ENCODE data around the gene TMEM126B.
"Not testable (repeated sequence)": the region's sequence is repeated elsewhere in the genome, so short reads cannot be mapped to it uniquely, and the experiment has no call there.

The TMEM126B gene

DNA sequence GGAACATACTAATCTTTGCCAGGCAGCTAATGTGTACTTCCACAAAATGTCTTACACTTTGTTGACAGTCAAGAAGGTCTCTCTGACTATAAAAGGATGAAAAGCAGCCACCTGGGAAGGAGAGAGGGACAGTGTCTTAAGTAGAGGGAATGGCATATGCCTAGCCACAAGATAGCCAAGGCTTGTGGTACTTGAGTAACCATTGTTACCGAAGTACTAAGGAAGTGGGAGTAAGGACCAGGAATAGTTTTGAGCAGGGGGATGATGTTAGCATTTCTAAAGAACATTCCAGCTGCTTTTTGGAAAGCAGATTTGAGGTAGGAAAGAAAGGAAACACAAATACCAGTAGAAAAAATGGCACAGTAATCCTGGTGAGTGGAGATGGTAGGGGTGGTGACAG is 22.7 kb downstream of the TMEM126B start:
- DNase-seq, result no peak

DNA sequence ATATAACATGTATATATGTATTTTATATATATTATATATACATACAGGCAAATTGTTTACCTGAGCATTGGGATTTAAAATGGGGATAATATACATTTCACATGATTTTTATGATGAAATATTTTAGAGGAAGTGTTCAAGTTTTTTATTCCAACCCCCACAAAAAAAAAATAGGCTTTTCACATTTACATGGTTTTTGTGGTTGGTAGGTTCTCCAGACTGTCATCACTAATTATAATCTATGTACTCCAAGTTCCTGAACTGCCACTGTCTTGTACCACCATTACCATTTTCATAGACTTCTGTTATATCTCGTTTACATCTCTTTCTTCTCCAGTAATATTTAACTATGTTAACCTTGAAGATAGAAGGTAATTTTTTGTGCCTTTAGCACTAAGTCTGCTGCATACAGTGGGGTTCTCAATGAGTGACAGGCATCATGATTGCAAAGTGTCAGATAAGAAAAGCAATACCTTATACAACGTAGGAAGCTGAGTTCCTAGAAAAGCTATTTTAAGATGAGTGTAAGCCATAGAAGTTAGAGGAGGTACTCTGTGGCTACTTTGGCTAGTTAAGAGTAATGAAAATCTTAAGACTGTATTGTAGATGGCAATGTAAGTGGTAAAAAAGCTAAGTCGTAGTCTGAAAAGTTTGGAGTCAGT is 24.5 kb downstream of the TMEM126B start:
- DNase-seq, result no peak

DNA sequence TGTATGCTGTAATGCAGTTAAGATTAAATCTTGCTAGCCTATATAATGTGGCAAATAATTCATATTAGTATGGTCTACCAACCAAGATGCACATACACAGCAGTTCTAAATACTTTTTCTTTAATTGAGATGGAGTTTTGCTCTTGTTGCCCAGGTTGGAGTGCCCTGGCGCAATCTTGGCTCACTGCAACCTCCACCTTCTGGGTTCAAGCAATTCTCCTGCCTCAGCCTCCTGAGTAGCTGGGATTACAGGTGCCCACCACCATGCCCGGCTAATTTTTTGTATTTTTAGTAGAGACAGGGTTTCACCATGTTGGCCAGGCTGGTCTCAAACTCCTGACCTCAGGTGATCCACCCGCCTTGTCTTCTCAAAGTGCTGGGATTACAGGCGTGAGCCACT is 25.9 kb downstream of the TMEM126B start:
- not testable (repeated sequence) for DNase-seq

DNA sequence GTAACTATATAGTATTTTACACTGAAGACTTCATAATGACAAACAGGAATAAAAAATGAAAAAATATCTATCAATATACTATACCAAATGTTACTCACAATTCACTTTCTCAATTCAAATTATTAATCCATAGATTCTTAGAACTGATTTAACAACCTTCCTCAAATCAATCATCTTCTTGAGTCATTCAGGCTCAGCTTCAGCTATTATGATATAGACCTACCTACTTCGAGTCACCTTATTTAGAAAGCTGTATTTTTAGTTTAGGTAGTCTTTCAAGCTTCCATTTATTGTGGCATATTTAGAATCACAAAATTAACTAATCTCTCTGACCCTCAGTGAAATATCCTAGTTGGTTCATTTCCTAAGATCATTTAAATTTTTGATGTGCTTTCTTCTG is 28.4 kb downstream of the TMEM126B start:
- DNase-seq, result no peak

DNA sequence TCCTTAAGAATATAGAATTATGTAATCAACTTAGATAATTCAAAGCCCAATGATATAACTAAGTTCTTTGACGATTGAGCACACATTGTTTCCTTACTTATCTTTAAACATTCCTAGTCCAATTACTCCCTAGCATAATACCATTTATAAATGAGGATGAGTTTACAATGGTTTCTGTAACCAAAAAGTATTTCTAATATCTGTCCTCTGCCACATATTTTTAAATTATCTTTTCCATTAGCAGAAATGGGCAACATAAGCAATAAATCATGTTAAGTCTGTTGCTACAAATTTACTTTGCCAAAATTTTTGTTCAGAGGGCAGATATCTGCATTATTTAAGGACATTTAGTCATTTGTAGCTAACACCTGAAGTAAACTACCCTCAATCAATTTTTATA is 29.8 kb downstream of the TMEM126B start:
- no peak for DNase-seq

DNA sequence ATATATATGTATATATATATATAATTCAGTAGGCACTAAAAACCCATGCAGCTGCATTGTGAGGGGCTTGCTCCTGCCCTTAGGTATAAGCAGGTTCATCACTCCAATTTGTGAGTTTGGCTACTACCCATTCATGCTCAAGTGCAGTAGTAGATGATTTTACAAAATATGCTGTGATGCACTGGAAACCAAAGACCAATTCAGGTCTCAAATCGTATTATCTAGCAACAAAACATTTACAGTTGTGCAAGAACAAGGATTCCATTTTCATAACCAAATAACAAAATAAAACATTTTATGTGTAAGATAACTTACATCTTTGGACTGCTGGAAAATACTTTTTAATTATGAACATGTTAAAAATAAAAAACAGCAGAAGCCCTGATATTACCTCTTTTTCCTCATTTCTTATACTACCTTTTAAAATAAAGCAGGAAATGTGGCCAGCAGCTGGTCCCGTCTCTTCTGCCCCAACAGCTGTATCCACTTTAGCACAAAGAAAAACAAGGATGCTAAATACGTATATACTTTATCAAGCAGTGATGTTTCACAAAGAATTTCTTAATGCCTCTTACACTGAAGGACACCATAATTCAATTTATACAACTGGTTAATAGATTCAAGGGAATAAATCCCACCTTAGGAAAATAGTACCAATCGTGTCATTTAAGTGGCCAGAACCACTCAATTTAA is 33.7 kb downstream of the TMEM126B start:
- DNase-seq, result no peak

DNA sequence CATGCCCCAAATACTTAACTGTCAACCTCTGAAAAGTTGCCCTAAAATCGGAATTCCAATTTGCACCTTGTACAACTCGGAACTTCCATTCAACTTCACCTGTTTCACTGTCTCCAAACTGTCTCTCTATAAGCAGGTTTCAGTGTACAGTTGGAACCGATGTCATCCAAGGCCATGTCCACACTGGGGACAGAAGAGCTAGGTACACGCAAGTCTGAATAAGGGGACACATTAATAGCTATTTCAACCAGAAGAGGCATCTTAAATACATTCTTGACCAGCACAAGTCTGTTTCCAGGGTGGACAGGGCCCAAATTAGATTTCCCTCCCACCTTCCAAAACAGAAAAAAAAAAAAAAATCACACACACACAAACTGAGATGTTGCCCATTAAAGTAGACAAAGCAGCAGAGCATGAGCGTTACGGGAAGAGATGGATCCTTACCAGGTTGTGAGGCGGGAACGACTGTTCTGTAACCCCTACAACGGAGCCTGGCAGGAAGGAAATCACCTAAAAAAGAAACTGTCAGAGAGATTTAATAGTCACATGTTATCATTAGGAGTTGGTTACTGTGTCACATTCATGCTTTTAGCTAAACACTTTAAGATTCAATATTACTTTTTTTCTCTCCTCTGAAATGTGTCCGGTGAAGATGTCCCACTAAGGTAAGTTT is 34.8 kb downstream of the TMEM126B start:
- peak in 1 of 2 donors; percentile 18 for DNase-seq

DNA sequence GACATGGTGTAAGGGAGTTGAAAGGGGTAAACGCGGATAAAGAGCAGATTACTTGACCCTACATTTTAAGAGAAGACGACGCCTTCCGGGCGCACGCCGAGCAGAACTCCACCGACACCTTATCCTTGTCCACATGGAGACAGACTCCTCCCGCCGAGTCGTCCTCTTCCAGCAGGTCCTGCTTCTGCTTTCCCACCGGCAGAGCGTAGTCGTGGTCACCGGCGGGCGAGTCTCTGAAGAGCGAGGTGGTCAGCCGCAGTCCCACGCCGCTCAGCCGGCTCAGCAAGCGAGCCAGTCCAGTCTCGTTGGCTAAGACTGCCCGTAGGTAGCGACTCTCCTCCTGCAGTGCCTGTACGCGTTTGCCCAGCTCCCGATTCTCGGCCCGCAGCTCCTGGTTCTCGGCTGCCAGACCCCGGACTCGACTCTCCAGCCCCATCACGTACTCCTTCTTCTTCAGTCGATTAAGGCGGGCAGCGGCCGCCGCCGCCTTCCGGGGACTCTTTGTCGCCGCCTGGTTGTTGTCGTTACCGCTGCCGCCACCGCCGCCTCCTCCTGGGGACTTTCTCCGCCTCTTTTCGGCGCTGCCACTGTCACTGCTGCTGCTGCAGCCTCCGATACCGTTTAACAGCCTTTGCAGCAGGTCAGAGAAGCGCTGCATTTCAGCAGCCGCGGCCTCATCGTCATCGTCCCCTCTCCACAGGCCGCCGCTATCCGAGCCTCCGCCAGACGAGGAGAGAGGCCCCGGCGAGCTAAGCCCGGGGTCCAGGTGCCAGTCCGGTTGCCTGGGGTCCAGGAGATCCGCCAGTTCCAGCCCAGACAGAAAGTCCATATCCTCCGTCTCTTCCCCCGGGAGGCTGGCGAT is 35.6 kb downstream of the TMEM126B start:
- peak; percentile 85 to 89 for DNase-seq

DNA sequence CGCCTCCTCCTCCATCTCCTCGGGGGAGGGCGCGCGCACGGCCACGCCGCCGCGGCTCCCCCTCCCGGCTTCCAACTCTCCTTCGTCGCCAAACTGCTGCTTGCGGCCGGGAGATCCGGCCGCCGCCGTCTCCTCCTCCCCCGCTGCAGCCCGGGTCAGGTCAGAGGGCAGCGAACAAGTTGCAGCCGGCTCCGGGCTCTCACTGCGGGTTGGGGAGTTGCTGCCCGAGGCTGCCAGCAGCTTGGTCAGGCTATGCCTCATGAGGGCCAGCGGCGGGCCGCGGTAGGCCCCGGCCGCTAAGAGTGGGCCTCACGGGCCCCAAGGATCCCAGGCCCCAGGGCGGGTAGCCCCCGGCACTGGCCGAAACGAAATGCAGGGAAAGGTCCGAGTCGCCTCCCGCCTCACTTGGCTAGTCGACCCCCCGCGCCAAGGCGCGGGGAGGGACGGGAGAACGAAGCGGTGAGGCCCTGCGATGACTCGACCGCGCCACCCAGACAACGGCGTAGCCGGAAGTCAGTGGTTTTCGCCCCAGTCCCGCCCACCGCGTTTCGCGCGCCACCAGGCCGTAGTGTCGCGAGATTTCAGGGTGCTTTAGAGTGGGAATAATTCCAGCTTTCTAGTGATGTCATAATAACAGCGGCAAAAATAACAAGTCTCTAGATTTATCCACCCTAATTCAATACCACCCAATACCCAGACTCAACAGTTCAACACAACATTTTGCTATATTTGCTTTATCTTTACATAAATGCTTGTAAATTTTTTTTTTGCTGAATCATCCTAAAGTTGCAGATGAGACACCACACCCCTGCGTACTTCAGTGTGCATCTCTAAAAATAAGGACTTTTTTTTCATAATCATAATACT is 36.5 kb downstream of the TMEM126B start, which contains the start of gene CREBZF:
Gene CREBZF, minus strand, starts transcription at position 515 of the 867 bp plus-strand sequence. Its CDS starts 254 bp downstream, at position 261.
- peak; percentile 95 to 96 for DNase-seq

DNA sequence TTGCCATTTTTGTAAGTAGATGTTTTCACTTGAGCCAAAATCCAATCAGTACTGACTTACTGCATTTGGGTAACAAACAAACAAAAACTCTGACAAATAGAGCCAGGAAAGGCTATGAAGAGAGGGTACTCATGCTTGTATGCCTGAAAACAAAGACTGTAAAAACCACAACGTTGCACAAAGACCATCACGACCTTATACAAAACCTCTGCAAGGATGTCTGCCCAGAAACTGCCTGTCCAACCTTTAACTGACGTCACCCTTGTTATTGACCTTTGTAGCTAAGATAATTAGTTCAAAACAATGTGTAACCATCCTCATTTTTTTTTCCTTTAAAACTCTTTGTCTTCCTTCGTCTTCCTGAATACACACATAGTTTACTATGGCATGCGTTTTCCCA is 37.3 kb downstream of the TMEM126B start:
- DNase-seq, result no peak

DNA sequence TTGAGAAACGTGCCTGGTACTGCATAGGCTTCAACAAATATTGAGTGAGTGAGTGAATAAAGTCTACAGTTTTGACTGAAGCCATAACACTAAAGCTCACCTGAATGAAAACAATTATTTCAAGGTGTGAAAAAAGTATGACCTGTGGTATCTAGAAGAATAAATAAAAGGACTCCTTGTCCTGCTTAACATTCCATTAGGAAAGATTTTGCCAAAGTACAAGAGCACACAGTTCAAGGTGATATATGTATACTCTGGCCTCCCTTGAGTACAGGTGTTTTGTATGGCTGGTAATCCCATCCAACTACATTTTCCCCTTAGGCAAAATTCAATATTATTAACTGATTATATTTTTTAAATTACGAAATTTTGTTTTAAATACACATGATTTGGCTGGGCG is 38.3 kb downstream of the TMEM126B start:
- DNase-seq, result no peak

DNA sequence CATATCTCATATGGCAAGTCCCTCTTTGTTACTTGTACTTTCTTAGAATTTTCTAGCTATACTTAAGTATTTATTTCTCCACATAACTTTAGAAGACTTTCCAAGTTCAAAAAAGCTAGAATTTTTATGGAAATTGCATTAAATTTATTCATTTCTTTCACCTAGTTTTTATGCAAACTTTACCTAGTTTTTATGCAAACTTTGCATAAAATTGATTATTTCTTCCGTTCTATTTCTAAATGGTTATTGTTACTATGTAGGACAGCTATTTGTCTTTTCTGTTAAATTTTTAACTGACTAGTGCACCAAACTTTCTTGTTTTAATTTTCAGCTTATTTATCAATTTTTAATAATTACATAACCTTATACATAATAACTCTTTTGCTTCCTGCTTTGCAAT is 39.8 kb downstream of the TMEM126B start:
- no peak for DNase-seq

DNA sequence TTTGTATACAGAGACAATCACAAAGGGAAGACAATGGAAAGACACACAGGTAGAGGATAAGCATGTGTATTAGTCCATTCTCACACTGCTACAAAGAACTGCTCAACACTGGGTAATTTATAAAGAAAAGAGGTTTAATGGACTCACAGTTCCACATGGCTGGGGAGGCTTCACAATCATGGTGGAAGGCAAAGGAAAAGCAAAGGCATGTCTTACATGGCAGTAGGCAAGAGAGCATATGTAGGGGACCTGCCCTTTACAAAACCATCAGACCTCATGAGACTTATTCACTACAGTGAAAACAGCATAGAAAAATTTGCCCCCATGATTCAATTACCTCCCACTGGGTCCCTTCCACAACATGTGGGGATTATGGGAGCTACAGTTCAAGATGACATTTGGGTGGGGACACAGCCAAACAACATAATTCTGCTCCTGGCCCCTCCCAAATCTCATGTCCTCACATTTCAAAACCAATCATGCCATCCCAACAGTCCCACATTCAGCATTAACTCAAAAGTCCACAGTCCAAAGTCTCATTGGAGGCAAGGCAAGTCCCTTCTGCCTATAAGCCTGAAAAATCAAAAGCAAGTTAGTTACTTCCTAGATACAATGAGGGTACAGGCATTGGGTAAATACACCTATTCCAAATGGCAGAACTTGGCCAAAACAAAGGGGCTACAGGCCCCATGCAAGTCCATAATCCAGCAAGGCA is 42.7 kb downstream of the TMEM126B start:
- not testable (repeated sequence) for DNase-seq

DNA sequence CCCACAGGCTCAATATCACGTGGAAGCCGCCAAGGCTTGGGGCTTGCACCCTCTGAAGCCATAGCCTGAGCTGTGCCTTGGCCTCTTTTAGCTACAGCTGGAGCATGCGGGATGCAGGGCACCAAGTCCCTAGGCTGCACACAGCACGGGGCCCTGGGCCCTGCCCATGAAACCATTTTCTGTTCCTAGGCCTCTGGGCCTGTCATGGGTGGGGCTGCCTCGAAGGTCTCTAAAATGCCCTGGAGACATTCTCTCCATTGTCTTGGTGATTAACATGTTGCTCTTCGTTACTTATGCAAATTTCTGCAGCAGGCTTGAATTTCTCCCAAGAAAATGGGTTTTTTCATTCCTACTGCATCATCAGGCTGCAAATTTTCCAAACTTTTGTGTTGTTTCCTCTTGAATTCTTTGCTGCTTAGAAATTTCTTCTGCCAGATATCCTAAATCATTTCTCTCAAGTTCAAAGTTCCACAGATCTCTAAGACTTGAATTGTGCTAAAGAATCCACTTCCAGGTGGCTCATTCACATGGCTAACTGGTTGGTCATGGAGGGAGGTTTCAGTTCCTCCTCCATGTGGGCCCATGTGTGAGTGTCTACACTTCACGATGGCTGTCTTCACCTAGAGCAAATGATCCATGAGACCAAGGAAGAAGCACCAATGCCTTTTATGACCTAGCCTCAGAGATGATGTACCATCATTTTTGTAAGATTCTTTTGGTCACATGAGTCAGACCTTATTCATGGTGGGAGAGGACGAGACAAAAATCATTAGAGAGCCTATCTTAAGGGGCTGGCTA is 43.9 kb downstream of the TMEM126B start:
- no peak for DNase-seq

DNA sequence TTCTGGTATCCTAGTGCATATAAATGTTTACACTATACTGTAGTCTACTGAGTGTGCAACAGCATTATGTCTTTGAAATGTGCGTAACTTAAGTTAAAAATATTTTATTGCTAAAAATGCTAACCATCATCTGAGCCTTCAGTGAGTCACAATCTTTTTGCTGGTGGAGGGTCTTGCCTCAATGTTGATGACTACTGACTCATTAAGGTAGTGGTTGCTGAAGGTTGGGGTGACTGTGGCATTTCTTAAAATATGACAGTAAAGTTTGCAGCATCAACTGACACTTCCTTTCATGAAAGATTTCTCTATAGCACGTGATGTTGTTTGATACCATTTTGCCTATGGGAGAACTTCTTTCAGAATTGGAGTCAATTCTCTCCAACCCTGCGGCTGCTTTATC is 45.0 kb downstream of the TMEM126B start:
- DNase-seq, result no peak

DNA sequence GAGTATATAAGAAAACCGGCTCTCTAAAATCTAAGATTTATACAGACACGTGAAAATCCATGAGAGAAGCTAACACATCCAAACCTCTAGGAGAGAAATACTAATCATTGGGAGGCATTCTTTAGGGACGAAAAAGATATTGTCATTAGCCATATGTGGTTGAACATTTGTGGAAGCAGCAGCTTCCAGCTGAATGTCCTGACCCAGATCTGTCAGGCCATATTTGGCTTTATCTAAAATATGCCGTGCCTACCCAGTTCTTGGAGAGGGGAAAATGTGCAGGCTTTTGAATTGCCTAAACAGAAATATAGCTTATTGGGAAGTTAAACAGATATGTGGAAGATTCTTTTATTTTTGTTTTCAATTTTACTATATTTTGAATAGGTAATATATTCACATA is 51.2 kb downstream of the TMEM126B start:
- no peak for DNase-seq

DNA sequence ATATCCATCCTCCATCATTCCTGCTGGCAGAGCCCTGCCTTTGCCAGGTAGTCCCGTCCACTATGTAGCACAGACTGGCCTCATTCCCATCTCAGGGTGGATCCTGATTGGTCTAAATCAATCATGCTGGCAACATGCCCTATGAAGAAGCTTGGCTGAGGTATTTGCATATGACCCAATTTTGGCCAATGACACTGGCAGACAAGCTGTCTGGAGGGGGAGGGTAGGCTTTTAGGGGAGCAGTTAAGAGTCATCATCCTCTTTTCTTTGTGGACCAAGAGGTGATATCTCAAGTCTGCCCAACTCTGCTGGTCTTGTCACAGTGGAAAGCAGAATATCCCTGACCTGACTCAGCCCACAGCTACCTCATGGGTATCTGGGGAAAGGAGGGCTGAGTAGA is 52.5 kb downstream of the TMEM126B start:
- no peak for DNase-seq

DNA sequence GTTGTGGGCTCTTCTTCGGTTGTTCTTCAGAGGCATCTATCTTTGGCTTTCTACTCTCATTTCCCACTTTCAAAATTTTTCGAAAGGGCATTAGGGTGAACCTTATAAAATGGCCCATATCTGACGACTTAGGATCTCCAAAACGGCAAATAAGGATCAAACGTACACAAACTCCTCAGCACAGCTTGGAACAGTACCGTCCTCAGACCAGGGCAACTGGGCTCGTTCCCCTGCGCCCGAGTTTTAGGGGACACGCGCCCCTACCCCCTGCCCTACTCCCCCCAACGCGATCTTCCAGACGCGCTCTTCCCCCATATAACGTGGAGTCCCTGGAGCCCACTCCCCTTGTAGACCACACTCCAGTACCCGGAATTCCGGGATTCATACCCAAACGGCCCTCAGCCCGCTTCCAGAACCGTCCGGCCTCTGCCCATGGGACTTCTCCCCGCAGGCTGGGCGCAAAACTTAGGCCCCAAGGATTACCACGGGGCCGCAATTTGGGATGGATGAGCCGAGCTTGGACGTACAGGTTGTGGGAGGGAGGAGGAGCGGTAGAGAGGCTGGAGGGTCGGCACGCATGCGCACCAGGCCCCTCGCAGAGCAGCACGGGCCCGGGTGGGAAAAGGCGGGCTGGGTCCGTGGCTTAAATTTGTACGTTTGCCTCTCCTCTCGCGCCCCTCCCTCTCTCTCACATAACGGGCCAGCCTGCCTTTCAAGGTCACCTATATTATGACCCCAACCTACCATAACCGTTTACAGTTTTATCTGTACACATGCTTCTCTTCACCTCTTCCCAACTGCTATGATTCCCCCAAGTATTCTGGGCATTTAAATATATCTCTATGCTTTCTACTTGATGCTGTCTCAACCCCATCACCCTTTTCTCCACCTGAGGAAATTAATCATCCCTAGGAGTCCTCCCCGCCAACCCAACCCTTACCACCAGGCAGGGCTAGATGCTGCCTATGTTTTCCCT is 54.2 kb downstream of the TMEM126B start:
- DNase-seq, result peak; percentile 73 to 76

DNA sequence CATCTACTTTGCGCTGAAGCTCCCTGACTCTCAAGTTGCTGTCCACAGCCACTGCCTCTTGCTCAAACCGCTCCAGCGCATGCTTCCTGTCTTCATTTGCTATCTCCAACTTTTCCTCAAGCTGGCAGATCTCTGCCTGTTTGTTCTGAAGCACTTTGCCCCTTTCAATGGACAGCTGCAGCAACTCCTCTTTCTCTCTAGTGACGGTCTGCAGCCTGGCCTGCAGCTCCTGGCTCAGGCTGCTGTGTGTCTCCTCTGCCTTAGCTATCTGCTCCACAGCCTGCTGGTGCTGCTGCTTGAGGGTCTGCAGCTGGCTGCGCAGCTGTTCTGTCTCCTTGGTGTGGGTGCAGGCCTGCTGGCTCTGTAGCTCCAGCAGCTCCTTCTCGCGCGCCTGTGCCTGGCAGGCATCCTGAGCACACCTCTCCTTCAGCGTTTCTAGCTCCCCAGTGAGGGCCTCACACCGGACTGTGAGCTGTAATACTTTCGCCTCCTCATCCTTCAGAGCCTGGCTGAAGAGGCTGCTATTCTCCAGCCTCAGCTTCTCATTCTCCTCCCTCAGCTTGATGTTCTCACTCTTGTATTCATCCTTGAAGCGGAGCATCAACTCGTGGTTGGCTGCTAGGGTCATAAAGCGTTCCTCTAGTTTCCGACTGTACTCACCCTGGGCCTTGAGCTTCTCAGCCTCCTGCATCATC is 56.9 kb downstream of the TMEM126B start:
- no peak for DNase-seq

Data from stimulated activated CD4-positive, alpha-beta T cell treated with anti-CD3 and anti-CD28 coated beads, Interleukin-2, amount 100 ng/mL, for 24 hours (primary cell).